ENCODE measurements around the gene NIPBL.

DNA sequence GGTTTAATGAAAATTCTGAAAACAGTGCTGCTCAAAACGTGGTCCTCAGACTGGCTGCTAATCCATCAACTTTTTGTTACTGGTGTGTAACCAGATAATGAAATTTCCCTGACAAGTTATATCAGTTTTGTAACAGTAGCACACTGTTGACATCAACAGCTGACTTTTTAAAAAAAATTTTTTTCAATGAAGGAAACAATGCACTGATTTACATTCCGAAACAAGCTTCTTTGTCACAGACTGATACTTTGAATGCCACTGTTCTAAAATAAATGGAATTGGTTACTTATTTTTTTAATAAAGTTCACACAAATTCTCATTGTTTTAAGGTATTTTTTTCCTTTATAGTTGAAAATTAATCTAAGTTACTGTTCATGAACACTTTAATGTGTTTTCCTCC is 169.1 kb downstream of the NIPBL start:
- TF ChIP-seq CTCF (conservative IDR thresholded peaks at IDR 0.05 in 1 of 2, IDR thresholded peaks at IDR 0.05 in 1 of 2; ENCODE audit: low read depth in 1 of 2, low read length in 2 of 2) (no peak), EZH2 (IDR thresholded peaks at IDR 0.05; ENCODE audit: low read length, missing control alignments) (no peak)
